ENCODE data around the gene DNAJC22.
"Not testable (repeated sequence)": the region's sequence is repeated elsewhere in the genome, so short reads cannot be mapped to it uniquely, and the experiment has no call there.

The DNAJC22 gene

DNA sequence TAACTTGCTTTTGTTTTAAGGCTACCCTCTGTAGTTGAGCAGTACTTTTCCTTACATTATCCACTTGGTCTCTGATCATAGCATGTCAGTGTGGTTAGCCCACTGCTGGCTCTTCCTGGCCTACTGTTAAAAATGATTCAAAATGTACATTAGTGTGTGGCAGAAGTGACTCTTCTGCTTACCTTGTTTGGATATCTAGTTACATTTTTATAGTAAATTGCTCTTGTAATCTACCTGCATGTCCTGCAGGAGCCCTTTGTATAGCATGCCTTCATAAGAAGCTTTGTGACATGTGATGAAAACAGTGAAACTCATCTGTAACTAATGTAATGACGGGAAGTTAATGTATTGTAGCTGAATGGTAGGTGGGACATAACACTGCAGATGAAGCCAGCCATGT lies 28.7 kb downstream of the DNAJC22 start:
- DNase-seq: no peak

GRCh38 chr12:49377386-49377785 lies 30.7 kb downstream of the DNAJC22 start:
- no peak for DNase-seq

DNA sequence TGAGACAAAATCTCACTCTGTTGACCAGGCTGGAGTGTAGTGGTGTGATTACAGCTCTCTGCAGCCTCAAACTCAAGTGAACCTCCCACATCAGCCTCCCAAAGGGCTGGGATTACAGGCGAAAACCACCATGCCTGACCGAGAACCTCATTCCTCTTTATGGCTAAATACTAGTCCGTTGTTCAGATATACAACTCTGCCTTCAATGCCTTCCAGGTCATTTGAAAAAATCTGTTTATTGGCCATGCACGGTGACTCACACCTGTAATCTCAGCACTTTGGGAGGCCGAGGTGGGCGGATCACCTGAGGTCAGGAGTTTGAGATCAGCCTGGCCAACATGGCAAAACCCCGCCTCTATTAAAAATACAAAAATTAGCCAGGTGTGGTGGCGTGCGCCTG lies 33.5 kb downstream of the DNAJC22 start:
- DNase-seq: not testable (repeated sequence)

GRCh38 chr12:49388682-49389386 lies 42.1 kb downstream of the DNAJC22 start:
- DNase-seq: peak; percentile 62

GRCh38 chr12:49389387-49389703 lies 42.7 kb downstream of the DNAJC22 start:
- DNase-seq: no peak

DNA sequence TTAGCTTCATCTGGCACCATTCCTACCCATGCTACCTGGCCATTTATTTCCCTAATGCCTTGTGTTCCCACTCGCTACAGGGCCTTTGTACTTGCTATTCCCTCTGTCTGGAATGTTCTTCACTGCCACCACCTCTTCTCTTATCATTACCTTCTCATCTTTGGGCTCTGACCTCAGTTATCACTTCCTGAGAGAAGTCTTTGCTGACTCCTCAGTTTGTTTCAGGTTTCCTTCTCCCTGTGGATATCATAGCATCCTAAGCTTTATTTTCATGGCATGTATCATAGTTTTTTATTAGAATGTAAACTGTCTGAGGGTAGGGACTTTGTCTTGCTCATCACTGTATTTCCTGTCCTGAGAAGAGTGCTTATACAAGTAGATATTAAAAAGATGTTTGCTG lies 50.3 kb downstream of the DNAJC22 start:
- DNase-seq: no peak

DNA sequence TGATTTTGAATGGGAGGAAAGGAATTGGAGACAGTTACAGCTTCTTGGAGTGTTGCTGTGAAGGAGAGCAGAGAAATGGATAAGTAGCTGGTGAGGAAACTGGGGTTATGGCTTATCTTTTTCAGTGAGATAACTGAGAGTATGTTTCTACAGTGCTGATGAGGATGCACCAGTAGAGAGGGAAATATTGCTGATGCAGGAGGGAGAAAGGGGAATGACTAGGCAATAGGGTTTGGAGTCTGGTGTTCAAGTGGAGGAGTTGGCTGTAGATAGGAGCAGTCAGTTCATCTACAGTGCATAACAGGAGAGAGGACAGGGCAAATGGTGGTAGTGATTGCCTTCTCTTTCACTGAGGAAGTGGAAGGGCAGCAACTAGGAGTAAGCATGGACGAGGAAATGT lies 53.6 kb downstream of the DNAJC22 start:
- DNase-seq: no peak

Measured in stimulated activated CD4-positive, alpha-beta T cell treated with anti-CD3 and anti-CD28 coated beads, Interleukin-1b, Interleukin-23, amount 100 ng/mL, for 48 hours (primary cell).